DOHH2 (cell line): ENCODE measurements around the gene DDX17.

Experiments
- EZH2phosphoT487 ChIP-seq: fragments of 200-600 bp; sonication (generic); IDR thresholded peaks from 2 replicates; pipeline ENCODE4 v1.6.1; 2017; ENCODE audit warnings: borderline replicate concordance, mild to moderate bottlenecking, antibody characterized with exemption, low read length, moderate library complexity, mixed read lengths
- TF ChIP-seq, protein P1 (sequence below): fragments of 200-600 bp; sonication (generic); IDR thresholded peaks from one replicate; pipeline ENCODE4 v1.5.1; 2014; ENCODE audit warnings: antibody characterized with exemption, mild to moderate bottlenecking, low read depth, low read length; ENCODE audit not compliant: poor library complexity, severe bottlenecking

- TF ChIP-seq, protein P1, sequence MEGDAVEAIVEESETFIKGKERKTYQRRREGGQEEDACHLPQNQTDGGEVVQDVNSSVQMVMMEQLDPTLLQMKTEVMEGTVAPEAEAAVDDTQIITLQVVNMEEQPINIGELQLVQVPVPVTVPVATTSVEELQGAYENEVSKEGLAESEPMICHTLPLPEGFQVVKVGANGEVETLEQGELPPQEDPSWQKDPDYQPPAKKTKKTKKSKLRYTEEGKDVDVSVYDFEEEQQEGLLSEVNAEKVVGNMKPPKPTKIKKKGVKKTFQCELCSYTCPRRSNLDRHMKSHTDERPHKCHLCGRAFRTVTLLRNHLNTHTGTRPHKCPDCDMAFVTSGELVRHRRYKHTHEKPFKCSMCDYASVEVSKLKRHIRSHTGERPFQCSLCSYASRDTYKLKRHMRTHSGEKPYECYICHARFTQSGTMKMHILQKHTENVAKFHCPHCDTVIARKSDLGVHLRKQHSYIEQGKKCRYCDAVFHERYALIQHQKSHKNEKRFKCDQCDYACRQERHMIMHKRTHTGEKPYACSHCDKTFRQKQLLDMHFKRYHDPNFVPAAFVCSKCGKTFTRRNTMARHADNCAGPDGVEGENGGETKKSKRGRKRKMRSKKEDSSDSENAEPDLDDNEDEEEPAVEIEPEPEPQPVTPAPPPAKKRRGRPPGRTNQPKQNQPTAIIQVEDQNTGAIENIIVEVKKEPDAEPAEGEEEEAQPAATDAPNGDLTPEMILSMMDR: no peak
- TF ChIP-seq EZH2phosphoT487: no peak
Observed at GRCh38 chr22:38446018-38446601, 60.0 kb downstream of the DDX17 start.
